ENCODE data around the gene TULP4. TPM values are rescaled to one million over a fixed set of nuclear protein-coding genes. Genes with fewer than 3 reads are reported as not detected.

The TULP4 gene
- polyA plus RNA-seq, 2 of the 4 experiments (the other 2 are of a cell fraction), result 5.0 to 10.6 TPM

- DNase-seq (ENCODE audit: low read depth in 1 of 2, low spot score in 1 of 2) (no peak), ATAC-seq (no peak), FAIRE-seq (no peak)
- Histone ChIP-seq H3K9me3 (no peaks in the 10 kb centered on the region), H3K4me3 (no peak overlapping the region), H3K4me1 (peaks cover 9% of the 10 kb centered on the region; the same call in 2 of the 3 replicates), H3K4me2 (no peak overlapping the region), H3K27ac (no peak overlapping the region)
- POLR2A ChIA-PET, result no interaction called here
- TF ChIP-seq GATA3 (IDR thresholded peaks at IDR 0.05; ENCODE audit: borderline replicate concordance), result no peak
- TF ChIP-seq EP300 (IDR thresholded peaks at IDR 0.05), result no peak
- 93% methylated on average over 3 of the region's 3 CpGs for WGBS (ENCODE audit: missing lambda C conversion rate)
- CTCF ChIA-PET, result no interaction called here
Observed at GRCh38 chr6:158290659-158291058, 21.6 kb upstream of the TULP4 start.

GRCh38 chr6:158292016-158292415 is 20.2 kb upstream of the TULP4 start:
- ChIA-PET POLR2A (no interaction called here), CTCF (no interaction called here)
- H3K27ac ChIP-seq, result no peak overlapping the region
- no peak overlapping the region for H3K4me2 ChIP-seq
- FAIRE-seq, result no peak
- no peak for DNase-seq (ENCODE audit: low read depth in 1 of 2, low spot score in 1 of 2)
- ATAC-seq, result no peak
- H3K4me1 ChIP-seq, result no peaks in the 10 kb centered on the region
- H3K9me3 ChIP-seq, result no peaks in the 10 kb centered on the region
- TF ChIP-seq CBX2 (IDR thresholded peaks at IDR 0.05; ENCODE audit: borderline replicate concordance, low read depth) (no peak), POLR2A (IDR thresholded peaks at IDR 0.05; ENCODE audit: low read length) (no peak), CHD4 (IDR thresholded peaks at IDR 0.05; ENCODE audit: borderline replicate concordance) (no peak), CBX8 (IDR thresholded peaks at IDR 0.05) (no peak), TP53 (CRISPR knock-in tag; IDR thresholded peaks at IDR 0.05) (no peak), EHMT2 (IDR thresholded peaks at IDR 0.05; ENCODE audit: low read depth) (no peak), RNF2 (IDR thresholded peaks at IDR 0.05; ENCODE audit: borderline replicate concordance, low read depth) (no peak), PHF8 (IDR thresholded peaks at IDR 0.05; ENCODE audit: borderline replicate concordance, low read depth) (no peak), HOXB13 (CRISPR knock-in tag; IDR thresholded peaks at IDR 0.05; ENCODE audit: low read depth) (no peak), CHD2 (IDR thresholded peaks at IDR 0.05; ENCODE audit: low read length, partially characterized antibody) (no peak), EP300 (IDR thresholded peaks at IDR 0.05) (no peak), HES2 (IDR thresholded peaks at IDR 0.05) (no peak), SREBF2 (IDR thresholded peaks at IDR 0.05) (no peak), KDM1A (IDR thresholded peaks at IDR 0.05; ENCODE audit: low read depth) (no peak), EHF (CRISPR knock-in tag; IDR thresholded peaks at IDR 0.05) (no peak), ZFP36 (IDR thresholded peaks at IDR 0.05; ENCODE audit: borderline replicate concordance, partially characterized antibody) (no peak), ZSCAN20 (CRISPR knock-in tag; IDR thresholded peaks at IDR 0.05) (no peak), PBX3 (IDR thresholded peaks at IDR 0.05) (no peak)
- no peak overlapping the region for H3K4me3 ChIP-seq
- WGBS (ENCODE audit: missing lambda C conversion rate), result 99% methylated on average over 3 of the region's 3 CpGs

- no peak for DNase-seq (ENCODE audit: low read depth in 1 of 2, low spot score in 1 of 2)
- ATAC-seq, result no peak
- H3K4me1 ChIP-seq, result no peaks in the 10 kb centered on the region
- no peaks in the 10 kb centered on the region for H3K9me3 ChIP-seq
- no peak overlapping the region for H3K27ac ChIP-seq
- FAIRE-seq, result no peak
- no peak overlapping the region for H3K4me2 ChIP-seq
- TF ChIP-seq EP300 (IDR thresholded peaks at IDR 0.05) (no peak), USF2 (IDR thresholded peaks at IDR 0.05) (no peak), JUN (IDR thresholded peaks at IDR 0.05) (no peak), FOXS1 (CRISPR knock-in tag; IDR thresholded peaks at IDR 0.05) (no peak), ZNF302 (CRISPR knock-in tag; IDR thresholded peaks at IDR 0.05) (no peak), CHD4 (IDR thresholded peaks at IDR 0.05; ENCODE audit: borderline replicate concordance) (no peak), RCOR1 (IDR thresholded peaks at IDR 0.05; ENCODE audit: low read depth, low read length) (no peak), HDAC2 (IDR thresholded peaks at IDR 0.05) (no peak), ELK1 (IDR thresholded peaks at IDR 0.05; ENCODE audit: low read depth, low read length) (no peak), JUNB (IDR thresholded peaks at IDR 0.05) (no peak), REST (IDR thresholded peaks at IDR 0.05) (no peak), CHD2 (IDR thresholded peaks at IDR 0.05; ENCODE audit: low read length, partially characterized antibody) (no peak), ZFP36 (IDR thresholded peaks at IDR 0.05; ENCODE audit: borderline replicate concordance, partially characterized antibody) (no peak), HEYL (CRISPR knock-in tag; IDR thresholded peaks at IDR 0.05) (no peak), POLR2A (IDR thresholded peaks at IDR 0.05; ENCODE audit: low read length) (no peak), FOSL2 (IDR thresholded peaks at IDR 0.05) (no peak), FOSL2 (CRISPR knock-in tag; IDR thresholded peaks at IDR 0.05) (no peak)
- CTCF ChIA-PET, result interaction anchor here (0.6 kb wide), 1 partner anchor 404 kb away, joined by 4 read pairs; no protein-coding TSS in a partner anchor
- POLR2A ChIA-PET, result no interaction called here
- H3K4me3 ChIP-seq, result no peak overlapping the region
- WGBS (ENCODE audit: missing lambda C conversion rate), result 100% methylated on average over 1 of the region's 1 CpG
Observed at GRCh38 chr6:158293122-158293521, 19.1 kb upstream of the TULP4 start.
